Epithelial cell of esophagus (primary cell): ENCODE measurements around the gene KIF26A.

Source experiments
- DNase-seq: peaks from one replicate; pipeline ENCODE4 v3.0.0; 2010; ENCODE audit warnings: low read depth
- H3K4me3 ChIP-seq: 2 replicates; pipeline ENCODE4 v1.5.1; 2011; ENCODE audit warnings: mild to moderate bottlenecking, low read length, control low read depth
- TF ChIP-seq, protein P1 (sequence below): IDR thresholded peaks from 2 replicates; pipeline ENCODE4 v1.5.1; 2011; ENCODE audit warnings: low read depth, mild to moderate bottlenecking, low read length, control low read depth, inconsistent platforms; ENCODE audit not compliant: insufficient read depth; ENCODE audit errors: missing control alignments

KIF26A gene

DNA sequence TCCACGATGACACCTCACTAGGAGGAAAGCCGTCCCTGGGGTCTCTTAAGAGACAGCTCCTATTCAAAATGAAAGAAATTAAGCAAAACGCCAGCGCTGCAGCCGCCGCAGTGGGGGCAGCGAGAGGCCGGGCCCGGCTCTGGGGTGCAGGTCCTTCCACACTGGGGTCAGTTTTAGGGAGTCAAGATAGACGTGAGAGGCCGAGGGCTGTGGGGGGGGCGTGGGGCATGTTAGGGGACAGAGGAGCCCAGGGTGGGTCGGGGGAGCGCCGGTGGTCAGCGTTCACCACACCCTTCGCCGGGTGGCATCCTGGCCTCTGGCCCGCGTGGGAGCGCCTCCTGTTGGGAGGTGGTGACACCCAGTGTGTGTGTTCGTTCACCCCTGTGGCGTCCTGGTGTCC lies 25.7 kb downstream of the KIF26A start:
- H3K4me3 ChIP-seq = no peak overlapping the region
- no peak for DNase-seq
- TF ChIP-seq, protein P1, sequence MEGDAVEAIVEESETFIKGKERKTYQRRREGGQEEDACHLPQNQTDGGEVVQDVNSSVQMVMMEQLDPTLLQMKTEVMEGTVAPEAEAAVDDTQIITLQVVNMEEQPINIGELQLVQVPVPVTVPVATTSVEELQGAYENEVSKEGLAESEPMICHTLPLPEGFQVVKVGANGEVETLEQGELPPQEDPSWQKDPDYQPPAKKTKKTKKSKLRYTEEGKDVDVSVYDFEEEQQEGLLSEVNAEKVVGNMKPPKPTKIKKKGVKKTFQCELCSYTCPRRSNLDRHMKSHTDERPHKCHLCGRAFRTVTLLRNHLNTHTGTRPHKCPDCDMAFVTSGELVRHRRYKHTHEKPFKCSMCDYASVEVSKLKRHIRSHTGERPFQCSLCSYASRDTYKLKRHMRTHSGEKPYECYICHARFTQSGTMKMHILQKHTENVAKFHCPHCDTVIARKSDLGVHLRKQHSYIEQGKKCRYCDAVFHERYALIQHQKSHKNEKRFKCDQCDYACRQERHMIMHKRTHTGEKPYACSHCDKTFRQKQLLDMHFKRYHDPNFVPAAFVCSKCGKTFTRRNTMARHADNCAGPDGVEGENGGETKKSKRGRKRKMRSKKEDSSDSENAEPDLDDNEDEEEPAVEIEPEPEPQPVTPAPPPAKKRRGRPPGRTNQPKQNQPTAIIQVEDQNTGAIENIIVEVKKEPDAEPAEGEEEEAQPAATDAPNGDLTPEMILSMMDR = no peak

DNA sequence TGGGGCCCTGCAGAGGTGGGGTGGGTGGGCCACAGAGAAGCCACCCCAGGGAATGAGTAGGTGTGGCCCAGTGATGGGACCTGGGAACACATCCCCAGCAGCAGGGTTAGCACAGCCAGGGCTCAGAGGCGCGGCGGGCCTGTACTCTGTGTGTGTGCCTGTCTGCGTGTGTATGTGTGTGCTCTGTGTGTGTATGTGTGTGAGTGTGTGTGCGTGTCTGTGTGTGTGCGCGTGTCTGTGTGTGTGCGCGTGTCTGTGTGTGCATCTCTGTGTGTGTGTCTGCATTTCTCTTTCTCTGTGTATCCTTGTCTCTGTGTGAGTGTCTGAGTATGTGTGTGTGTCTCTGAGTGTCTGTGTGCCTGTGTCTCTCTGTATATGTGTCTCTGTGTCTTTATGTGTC lies 26.1 kb downstream of the KIF26A start:
- no peak for DNase-seq
- TF ChIP-seq, protein P1 = no peak

DNA sequence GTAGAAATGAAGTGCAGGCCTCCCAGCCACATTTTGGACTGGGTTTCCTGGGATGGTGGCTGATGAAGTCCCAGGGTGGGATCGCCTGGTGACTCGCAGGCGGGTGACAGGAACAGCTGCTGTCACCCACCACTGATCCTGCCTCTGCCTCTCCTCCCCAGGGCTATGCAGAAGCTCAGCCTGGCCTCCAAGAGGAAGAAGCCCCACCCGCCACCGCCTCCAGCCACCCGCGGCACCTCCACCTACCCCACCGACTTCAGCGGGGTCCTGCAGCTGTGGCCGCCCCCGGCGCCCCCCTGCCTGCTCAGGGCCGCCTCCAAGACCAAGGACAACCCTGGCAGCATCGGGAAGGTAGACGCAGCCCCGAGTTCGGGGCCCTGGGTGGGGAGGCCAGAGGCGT lies 28.3 kb downstream of the KIF26A start:
- no peak for DNase-seq
- no peak overlapping the region for H3K4me3 ChIP-seq
- TF ChIP-seq, protein P1 = no peak

More for the DNA sequence above, 26.1 kb downstream of the KIF26A start:
- H3K4me3 ChIP-seq = no peak overlapping the region

DNA sequence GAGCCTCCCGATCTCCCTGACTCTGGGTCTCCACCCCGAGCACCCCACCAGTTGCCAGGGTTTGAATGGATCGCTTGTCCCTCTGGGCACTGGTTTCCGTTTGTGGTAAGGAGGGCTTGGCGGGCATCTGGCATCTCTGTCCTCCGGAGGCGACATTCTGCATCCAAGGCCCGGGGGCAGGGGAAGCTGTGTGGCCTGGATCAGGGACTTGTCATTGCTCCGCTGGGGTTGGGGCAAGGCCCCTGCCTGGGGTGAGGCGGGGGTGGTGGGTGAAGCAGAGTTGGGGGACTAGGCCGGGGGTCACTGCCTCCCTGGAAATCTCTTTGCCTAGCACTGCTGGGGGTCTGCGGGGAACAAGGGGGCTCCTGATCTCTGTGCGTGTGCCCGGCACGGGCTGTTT lies 30.2 kb downstream of the KIF26A start:
- H3K4me3 ChIP-seq = no peak overlapping the region
- TF ChIP-seq, protein P1 = no peak
- no peak for DNase-seq

DNA sequence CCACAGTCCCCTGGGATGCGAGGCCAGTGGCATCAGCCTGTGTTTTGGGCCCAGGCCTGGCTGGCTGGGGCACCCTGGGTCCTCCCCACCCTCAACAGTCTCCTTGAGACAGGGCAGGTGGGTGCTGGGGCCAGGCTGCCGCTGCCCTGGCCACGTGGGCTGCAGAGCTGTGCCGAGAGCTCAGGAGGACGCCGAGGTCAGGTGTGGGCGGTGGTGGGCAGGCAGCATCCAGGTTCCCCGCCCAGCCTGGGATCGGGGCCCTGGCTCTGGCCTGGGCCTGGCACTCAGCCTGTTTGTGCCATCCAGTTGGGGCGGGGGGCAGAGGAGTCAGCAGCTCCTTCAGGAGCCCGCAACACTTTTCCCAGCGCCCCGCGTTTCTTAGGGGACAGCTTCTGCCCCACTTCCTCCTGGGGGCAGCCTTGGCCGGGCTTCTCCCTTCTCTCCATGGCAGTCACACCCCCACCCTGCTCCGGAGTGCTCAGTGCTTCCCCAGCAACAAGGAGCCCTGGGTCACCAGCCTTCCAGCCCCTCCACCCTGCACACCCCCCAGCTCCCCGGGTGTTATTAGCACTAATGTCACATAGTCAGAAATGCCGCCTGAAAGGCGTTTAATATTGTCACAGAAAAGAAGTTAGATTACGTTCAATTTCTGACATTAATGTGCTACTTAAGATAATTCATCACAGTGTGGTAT lies 30.8 kb downstream of the KIF26A start:
- TF ChIP-seq, protein P1 = no peak
- DNase-seq = no peak
- H3K4me3 ChIP-seq = no peak overlapping the region

DNA sequence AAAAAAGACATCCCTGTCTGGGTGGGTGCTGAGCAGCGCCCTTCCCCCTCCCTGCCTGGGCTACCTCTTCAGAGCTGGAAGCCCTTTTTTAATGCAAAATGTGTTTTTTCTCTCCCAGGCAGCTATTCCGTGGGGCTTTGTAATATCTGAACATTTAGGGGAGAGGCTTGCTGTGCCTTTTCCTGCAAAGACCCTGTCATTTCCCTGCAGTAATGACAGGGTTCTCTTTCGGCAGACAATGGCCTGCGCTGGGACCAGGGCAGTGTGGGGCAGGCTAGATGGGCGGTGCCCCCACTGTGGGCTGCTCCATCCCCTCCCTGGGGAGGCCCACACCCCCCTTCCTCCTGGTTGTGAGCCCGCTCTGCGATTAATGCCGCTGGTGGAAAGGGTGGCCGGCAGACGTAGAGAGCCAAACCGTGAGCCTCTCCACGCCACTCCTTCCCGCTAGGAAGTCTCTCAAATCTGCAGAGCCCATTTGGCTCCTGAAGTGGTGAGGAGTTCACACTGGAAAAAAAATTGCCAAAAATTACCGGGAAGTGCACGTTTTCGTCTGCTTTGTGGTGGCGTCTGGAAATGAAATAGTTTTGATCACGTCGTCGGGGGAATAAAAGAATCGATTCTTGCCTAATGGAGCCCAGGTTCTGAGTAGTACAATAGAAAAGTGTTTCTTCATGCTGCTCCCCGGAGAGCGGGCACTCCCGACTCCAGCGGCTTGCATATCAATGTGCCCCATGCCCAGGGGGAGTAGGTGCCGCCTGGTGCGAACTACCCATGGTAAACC lies 31.5 kb downstream of the KIF26A start:
- H3K4me3 ChIP-seq = no peak overlapping the region
- no peak for DNase-seq
- TF ChIP-seq, protein P1 = no peak

DNA sequence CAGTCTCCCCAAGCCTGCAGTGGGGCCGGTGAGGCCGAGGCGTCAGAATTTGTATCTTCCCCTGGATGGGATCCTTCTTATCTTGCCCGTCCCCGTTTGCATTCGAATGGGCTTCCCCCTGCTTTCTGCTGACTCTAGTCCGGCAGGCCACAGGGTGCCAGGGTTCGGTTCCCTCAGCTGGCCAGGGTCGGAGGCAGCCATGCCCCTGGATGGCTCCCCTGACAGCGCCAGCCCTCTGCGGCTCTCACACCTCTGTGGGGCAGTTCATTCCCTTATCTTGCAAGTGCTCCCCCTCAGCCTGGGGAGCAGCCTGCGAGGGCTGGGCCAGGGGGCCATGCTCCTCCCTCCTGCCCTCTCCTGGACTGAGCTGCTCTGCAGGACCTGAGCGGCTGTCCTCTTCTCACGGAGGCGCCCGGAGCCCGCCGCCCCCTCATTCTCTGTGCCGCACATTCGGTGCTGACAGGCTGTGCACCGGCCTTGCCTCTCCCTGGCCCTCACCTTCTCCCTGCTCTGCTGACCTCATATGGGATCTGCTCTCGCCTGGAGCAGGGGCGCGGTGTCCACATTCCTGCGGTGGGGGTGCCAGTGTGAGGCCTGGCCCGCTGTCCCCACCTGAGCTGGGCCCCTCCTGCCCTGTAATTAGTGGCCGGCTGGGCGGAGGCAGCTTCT lies 32.8 kb downstream of the KIF26A start:
- DNase-seq = no peak
- TF ChIP-seq, protein P1 = no peak
- H3K4me3 ChIP-seq = no peak overlapping the region
